HCT116 (cell line): ENCODE data around the gene URI1.

Experiments
- CTCF ChIP-seq, 3 experiments: fragments of 200-600 bp in 1 of 3; sonication (generic) in 1 of 3; IDR thresholded peaks in 2 of 3; conservative IDR thresholded peaks in 1 of 3; 2 replicates each; pipeline ENCODE4 v1.5.1; 2012 to 2017; ENCODE audit warnings: low read depth in 2 of 3, low read length in 2 of 3, antibody characterized with exemption in 1 of 3, borderline replicate concordance in 1 of 3, control low read depth in 1 of 3, mild to moderate bottlenecking in 1 of 3, mixed read lengths in 1 of 3, mixed run types in 1 of 3, moderate library complexity in 1 of 3; ENCODE audit not compliant: insufficient read depth in 1 of 3
- EZH2 ChIP-seq: fragments of 200-600 bp; sonication (generic); IDR thresholded peaks from 2 replicates; pipeline ENCODE4 v1.6.1; 2017; ENCODE audit warnings: antibody characterized with exemption, mixed run types
- POLR2A ChIP-seq: IDR thresholded peaks from 2 replicates; pipeline ENCODE4 v1.7.0; 2011; ENCODE audit warnings: borderline replicate concordance; ENCODE audit not compliant: insufficient read depth, insufficient read length; ENCODE audit errors: extremely low read depth
- SP1 ChIP-seq: IDR thresholded peaks from 2 replicates; pipeline ENCODE4 v1.6.1; 2012; ENCODE audit warnings: low read depth
- TCF7L2 ChIP-seq: IDR thresholded peaks from 2 replicates; pipeline ENCODE4 v1.7.0; 2011; ENCODE audit warnings: borderline replicate concordance, inconsistent platforms; ENCODE audit not compliant: insufficient read depth, insufficient read length; ENCODE audit errors: extremely low read depth
- ZNF274 ChIP-seq: fragments of 200-500 bp; sonication (Bioruptor generic); IDR thresholded peaks from 2 replicates; pipeline ENCODE4 v1.6.1; 2014; ENCODE audit warnings: mild to moderate bottlenecking, low read depth, low read length, inconsistent platforms

- TF ChIP-seq CTCF (IDR thresholded peaks at IDR 0.05 in 2 of 3, conservative IDR thresholded peaks at IDR 0.05 in 1 of 3; ENCODE audit: borderline replicate concordance in 1 of 3, insufficient read depth in 1 of 3, low read depth in 2 of 3, low read length in 2 of 3) (no peak), POLR2A (no peak), EZH2 (no peak), ZNF274 (no peak), SP1 (no peak), TCF7L2 (no peak)
Observed at GRCh38 chr19:30049226-30049625, 107.2 kb downstream of the URI1 start.
